DMS53 treated with DMSO at 0.1 percent for 48 hours (cell line): Measurements from ENCODE around the gene MED15.
"Not testable (repeated sequence)": the region's sequence is repeated elsewhere in the genome, so short reads cannot be mapped to it uniquely, and the experiment has no call there.

Experiments used
- DNase-seq: peaks from one replicate; lab custom pipeline; 2025; ENCODE audit not compliant: unreplicated experiment; lab: John Stamatoyannopoulos, UW

MED15 gene

DNA sequence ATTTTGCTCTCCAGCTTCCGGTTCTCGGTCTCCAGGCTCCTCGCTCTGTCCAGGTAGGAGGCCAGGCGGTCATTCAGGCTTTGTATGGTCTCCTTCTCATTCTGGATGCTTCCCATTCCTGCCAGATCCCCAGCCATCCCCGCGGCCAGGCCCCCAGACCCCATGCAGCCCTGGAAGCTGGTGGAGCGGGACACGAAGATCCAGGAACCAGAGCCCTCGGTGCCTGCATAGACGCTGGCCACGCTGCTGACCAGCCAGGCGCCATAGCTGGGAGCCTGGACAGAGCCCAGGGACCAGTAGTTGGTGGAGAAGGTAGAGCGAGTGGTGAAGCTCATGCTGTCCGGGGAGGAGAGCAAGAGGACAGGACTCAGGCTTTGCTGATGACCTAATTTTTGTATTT, 23.6 kb upstream of the MED15 start:
- no peak for DNase-seq

DNA sequence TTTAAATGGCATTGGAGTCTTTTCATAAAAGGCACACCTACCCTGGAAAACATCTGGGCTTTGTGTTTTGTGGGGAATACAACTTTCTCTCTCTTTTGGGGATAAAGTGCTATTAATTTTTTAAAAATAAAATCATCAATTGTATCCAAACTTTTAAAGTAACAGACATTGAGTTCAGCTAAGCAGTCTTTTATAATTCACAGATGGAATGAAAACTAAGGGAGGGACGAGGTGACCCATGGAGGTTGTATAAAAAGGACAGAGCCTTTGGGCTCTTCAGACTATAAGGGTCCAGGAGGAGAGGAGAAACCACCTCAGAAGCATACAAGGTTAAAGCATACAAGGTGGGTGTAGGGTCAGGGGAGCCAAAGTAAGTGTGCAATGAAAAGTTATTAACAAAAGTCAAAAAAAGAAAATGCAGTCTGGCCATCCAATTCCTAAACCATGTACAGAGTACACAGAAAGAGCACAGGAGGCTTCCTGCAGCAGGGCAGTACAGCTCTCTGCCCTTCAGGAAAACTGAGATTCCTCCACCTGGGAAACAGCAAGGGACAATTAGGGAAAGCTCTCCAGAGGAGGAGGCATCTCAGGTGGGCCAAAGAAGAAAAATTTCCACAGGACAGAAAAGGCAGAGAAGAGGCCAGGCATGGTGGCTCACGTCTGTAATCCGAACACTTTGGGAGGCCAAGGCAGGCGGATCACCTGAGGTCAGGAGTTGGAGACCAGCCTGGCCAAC, 22.3 kb upstream of the MED15 start:
- DNase-seq: no peak

DNA sequence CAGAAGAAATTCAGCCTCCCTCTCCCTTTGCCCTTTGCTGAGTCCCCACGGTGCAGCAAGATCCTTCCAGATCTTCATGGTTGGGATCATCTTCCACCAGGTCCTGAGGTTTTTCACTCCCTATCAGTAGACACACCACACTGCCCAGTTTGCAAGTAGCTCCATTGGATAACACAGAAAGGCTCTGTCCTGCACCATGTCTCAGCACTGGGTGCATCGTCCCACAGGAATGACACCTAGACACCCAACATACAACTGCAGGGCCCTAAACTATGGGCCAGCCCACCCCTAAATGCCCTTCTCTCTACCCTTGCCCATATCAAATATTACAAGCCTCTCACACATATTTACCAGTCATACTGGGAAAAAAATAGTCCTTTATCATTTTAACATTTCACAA, 21.2 kb upstream of the MED15 start:
- DNase-seq: no peak

DNA sequence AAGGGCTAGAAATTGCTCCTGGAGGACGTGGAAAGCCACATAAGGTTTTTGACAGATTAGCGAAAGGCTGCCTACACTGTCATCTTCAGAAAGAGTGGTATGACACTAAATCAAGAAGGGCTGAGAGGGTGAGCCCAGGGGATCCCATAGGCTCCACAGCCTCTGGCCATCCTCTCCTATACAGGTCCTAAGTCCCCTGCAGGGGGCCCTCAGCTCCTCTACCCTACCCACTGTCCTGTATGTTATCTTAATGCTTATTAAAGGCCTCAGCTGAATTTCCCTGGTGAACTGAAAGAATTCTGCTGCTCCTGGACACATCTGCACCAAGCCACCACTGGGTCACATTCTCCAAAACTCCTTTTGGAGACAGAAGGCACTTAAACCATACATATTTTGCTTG, 19.7 kb upstream of the MED15 start:
- no peak for DNase-seq

DNA sequence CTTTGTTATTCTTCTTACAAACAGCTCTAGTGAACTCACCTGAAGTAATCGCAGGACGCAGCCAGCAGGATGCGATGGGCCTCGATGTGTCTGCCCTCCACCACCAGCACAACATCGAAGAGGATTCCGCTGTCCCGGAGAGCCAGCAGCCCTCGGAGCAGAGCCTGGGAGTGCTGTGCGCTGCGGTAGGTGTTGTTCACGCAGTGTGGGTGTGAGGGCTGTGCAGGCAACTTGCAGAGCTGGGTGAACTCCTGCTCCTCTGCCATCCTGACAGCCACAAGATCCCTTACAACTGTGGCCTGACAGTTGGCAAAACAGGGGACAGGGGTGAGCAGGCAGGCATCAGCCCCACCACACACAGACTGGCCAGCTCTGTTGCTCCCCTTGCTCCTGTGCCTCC, 18.5 kb upstream of the MED15 start:
- no peak for DNase-seq

DNA sequence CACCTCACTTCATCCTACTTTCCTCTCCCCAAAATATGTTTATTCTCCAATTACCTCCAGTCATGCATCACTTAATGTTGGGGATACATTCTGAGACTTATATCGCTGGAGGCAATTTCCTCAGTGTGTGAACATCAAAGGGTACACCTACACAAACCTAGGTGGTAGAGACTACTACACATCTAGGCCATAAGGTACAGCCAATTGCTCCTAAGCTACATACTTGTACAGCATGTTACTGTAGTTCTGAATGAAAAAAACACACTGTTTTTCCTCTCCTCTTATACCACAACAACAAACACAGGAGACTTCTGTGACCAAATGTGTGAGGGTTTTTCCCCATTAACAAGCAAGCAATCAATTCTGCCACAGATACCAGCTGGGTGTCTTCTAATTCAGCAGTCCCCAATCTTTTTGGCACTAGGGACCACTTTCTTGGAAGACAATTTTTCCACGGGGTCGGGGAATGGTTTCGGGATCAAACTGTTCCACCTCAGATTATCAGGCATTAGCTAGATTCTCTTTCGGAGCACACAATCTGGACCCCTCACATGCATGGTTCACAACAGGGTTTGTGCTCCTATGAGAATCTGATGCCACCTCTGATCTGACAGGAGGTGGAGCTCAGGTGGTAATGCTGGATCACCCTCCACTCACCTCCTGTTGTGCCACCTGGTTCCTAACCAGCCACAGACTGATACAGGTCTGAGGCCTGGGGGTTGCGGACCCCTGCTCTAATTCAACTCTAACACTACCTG, 17.0 kb upstream of the MED15 start:
- no peak for DNase-seq

DNA sequence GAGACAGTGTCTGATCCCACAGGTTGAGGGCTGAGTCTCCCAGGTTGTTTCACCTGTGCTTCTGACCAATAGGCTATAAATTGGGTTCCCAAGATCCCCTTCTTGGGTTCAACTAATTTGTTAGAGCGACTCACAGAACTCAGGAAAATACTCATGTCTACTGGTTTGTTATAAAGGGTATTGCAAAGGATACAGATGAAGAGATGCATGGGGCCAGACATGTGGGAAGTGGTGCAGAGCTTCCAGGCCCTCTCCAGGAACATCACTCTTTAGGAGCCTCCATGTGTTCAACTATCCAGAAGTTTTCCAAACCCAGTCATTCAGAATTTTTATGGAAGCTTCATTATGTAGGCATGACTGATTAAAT, 16.5 kb upstream of the MED15 start:
- no peak for DNase-seq

DNA sequence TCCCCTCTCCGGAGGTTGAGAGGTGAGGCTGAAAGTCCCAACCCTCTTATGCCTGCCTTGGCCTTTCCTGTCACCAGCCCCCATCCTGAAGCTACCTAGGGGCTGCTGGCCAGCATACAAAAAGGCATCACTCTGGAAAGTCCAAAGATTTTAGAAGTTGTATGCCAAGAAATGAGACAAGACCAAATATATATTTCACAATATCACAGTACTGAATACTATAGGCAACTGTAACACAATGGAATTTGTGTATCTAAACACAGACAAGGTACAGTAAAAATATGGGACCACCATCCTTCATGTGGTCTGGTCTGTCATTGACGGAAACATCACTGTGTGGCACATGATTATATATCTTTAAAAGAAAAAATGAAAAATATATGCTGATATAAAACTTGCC, 16.1 kb upstream of the MED15 start:
- no peak for DNase-seq

DNA sequence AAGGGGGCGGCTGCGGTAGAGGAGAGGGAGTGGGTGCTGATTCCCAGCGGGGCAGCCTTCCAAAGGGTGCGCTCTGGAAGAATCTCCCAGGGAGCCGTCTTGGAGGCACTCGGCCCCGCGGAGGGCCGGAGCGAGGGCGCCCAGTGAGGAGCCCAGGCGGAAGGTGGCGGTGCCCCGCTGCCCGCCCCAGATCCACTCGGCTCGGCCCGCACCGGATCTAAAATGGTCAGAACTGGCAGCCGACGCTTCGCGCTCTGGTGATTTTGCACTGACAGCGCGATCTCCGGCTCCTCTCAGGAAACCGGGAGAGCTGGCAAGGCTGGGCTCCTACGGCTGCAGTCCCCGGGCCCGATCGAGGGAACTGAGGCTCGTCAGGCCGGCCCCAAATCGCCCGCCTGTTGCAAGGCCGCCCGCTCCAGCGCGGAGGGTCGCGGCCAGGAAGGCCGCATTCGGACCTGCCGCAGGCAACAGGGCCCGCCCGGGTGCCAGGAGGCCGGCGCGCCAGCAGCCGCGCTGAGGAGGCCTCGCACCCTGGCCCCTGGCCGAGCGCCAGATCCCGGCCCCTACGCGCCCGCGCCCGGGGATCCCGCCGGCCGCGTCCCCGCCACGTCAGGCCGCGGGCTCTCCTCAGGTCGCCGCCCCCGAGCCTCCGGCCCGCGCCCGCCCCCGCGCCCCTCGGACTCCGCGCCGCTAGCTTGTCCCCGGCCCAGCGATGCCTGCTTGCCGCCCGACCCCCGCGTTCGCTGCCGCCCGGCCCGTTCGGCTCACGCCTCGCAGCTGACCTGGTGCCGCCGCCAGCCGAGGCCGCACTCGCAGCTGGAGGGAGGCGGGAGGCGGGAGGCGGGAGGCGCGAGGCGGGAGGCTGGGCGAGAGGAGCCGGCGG, 12.2 kb upstream of the MED15 start, which contains the start of gene KLHL22:
KLHL22 (minus strand) TSS at position 818 of the 883 bp plus-strand sequence. CDS start 6,584 bp downstream, outside the sequence.
- no peak for DNase-seq

DNA sequence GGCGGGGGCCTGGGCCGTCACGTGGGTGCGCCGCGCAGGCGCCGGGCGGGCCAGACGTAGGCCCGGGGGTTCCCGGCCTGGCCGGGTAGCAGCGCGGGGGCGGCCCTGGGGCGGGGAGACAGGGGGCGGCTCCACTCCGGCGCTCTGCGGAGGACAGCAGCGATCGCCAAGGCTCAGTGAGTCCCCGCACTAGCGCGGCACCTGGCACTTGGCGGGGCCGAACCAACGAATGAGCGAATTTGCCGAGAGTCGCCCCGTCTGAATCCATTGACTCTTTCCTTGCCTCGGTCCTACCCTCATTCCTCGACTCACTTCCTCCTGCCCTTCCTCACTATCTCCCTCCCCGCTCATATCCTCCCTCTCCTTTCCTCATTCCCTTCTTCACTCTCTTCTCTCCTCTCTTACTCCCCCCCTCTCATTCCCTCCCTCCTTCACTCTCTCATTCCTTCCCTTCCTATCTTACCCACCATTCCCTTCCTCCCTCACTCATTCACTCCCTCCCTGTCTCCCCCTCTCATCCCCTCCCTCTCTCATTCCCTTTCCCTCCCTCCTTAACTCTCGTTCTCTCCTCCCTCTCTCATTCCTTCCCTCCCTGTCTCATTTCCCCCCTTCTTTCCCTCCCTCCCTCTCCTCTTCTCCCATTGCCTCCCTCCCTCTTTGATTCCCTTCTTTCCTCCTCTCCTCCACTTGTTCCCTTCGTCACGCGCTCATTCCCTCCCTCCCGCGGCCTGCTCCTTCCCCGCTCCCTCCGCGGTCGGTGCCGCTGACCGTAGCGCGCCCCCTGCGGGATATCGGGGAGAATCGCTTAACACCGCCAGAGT, 11.3 kb upstream of the MED15 start:
- peak; percentile 36 for DNase-seq

DNA sequence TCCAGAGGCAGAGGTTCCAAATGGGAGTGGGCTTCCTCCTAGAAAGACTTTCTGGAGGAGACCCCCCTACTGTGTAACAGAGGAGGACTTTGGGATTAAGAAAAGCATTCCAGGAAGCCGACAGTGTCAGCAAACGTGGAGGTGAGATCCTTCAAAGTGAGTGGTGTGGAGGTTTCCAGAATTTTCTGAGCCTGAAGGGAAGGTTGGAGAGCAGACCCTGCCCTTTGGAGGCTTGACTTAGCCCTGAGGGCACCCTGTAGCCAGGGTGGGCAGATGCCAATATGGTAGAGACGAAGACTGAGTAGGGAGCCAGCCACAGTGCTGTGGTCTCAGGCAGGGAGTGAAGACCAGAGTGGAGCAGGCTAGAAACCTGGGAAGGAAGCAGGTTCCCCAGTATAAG, 10.0 kb upstream of the MED15 start:
- DNase-seq: no peak

DNA sequence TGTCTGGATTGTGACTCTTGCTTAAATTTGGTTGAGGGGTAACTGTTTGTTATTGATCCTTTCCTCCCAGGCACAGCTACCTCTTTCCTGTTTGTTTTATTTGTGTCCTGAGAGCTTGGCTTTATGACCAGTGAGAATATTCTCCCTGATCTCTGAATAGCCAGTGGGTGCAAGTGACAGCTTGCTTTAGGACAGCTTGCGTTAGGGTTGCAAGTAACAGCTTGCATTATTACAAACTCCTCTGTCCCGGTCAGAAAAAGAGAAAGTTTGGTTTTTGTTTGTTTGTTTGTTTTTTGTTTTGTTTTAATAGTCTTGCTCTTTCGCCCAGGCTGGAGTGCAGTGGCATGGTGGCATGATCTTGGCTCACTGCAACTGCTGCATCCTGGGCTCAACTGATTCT, 8.5 kb upstream of the MED15 start:
- DNase-seq: no peak

DNA sequence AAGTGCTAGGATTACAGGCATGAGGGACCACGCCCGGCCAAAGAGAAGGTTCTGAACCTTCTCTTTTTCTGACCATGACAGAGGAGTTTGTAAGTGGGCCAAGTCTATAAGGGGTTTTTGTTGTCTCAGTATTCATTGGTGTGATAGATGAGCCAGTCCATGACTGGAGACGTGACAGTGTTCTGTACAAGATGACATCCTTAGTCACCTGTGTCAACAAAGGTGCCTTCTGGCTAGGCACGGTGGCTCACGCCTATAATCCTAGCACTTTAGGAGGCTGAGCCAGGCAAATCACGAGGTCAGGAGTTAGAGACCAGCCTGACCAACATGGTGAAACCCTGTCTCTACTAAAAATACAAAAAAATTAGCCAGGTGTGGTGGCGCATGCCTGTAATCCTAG, 7.6 kb upstream of the MED15 start:
- no peak for DNase-seq

DNA sequence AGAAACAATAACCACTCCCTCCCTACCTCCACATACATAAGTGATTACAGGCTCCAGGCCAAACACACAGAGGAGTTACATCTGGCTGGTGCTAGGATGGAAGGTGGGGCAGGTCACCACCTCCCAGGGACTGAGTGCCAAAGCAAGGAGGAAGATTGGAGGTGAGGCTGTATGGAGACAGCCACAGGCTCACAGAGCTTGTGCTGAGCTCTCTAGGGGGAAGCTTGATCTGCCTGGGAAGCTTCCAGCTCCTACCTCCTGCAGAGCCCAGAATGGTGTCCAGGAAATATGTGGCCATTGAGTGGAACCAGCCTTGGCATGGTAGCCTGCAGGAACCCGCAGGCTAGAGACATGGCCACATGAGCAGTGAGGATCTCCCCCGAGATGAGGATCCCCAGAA, 3.6 kb upstream of the MED15 start:
- no peak for DNase-seq

DNA sequence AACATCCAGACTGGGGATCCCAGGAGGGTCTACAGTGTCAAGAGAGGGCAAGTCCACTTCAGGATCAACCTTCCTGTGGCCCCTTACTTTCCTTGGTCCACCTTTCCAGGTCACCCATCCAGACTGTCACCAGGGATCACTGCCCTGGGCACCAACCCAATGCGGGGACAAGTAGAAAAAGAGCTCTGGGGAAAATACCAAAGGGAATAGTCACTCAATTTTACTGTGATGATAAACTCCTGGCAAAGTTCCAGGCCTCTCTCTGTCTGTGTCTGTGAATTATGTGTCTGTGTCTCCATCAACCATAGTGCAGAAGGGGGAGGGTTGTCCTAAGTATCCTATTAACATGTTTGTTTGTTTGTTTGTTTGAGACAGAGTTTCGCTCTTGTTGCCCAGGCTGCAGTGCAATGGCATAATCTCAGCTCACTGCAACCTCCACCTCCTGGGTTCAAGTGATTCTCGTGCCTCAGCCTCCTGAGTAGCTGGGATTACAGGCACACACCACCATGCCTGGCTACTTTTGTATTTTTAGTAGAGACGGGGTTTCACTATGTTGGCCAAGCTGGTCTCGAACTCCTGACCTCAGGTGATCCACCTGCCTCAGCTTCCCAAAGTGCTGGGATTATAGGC, 3.0 kb upstream of the MED15 start:
- DNase-seq: not testable (repeated sequence)

DNA sequence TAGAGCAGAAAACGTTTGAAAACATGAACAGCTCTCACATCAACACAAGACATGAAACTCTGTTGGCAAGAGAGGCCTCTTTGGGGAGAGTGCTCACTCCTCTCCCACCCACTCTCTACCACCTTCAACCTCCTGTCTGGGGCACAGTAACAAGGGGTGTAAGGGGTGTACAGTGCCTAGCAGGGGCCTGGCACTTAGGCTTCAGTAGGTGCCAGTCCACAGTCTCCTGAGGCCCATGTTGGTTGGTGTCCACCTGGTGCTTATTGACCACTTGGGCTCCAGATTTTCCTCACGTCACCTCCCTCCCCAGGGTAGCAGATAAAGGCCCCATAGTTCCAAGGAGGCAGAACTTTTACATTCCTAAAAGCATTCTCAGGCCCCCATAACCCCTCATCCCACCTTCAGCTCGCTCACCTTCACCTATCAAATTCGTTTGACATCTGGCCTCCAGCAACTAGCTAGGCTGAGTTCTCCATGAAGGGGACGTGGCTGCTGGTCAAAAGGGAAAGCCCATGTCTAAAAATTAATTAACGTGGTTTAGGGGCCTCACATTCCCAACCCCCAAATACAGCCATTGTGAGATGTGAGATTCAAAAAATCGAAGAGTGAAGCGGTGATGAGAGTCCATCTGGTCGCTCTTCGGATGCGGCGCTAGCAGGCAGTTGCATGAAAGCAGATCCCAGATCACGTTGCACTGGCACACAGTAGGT, 712 bp upstream of the MED15 start:
- no peak for DNase-seq

DNA sequence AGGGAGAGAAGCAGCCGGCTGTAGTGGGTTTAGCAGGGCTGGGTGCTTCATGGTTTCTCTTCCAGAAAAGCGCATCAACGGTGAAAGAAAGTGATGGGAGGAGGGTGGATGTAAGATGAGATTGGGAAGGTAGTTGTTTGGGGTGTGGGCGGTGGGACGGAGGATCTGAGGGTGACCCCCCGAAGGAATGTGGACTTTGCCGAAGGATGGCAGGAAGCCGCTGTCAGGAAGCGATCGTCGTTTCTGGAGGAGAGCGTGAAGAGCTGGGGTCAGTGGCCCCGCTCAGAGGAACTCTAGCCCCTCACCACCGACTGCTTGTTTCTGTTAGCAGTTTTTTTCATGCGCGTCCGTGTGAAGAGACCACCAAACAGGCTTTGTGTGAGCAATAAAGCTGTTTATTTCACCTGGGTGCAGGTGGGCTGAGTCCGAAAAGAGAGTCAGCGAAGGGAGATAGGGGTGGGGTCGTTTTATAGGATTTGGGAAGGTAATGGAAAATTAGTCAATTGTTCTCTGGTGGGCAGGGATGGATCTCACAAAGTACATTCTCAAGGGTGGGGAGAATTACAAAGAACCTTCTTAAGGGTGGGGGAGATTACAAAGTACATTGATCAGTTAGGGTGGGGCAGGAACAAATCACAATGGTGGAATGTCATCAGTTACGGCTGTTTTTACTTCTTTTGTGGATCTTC, 801 bp downstream of the MED15 start:
- not testable (repeated sequence) for DNase-seq

DNA sequence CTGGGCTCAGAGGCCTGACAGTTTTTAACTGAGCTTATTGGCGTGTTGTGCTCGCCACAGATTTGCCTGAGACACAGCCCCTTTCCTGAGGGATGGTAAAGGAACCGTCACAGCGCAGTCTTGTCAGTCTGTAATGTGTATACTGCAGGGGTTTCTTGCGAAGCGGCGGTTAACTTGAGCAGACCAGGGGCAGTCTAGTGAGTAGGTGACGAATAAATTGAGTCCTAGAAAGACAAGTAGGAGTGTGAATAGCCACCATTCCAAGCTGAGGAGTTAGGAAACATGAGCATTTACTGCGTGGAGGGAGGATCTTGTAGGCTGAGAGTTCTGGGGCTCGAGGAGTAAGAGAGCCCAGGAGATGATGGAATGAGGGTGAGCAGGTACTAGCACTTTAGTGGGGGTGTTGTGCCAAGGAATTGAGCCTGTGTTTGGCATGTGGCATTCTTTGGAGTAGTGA, 1.4 kb downstream of the MED15 start:
- DNase-seq: no peak
